ENCODE data around the gene MACROD1. TPM values are rescaled to one million over a fixed set of nuclear protein-coding genes. Genes with fewer than 3 reads are reported as not detected.

The MACROD1 gene
- total RNA-seq, 1 donor from 2014 or later: 39.4 TPM

GRCh38 chr11:64127267-64128072 lies 38.4 kb downstream of the MACROD1 start:
- Mint-ChIP-seq H3K27ac (no peak overlapping the region), H3K4me1 (peaks cover 28% of the 10 kb centered on the region), H3K36me3 (no peaks in the 10 kb centered on the region), H3K4me3 (no peak overlapping the region), H3K9me3 (no peaks in the 10 kb centered on the region), H3K27me3 (ENCODE audit: low read depth) (no peaks in the 10 kb centered on the region)
- TF ChIP-seq CTCF (IDR thresholded peaks at IDR 0.05; ENCODE audit: unreplicated experiment): no peak
- DNase-seq (ENCODE audit: low spot score in 2 of 2, unreplicated experiment in 2 of 2): no peak

- peaks cover 25% of the 10 kb centered on the region for H3K4me1 Mint-ChIP-seq
- no peak for DNase-seq (ENCODE audit: low spot score in 2 of 2, unreplicated experiment in 2 of 2)
- H3K36me3 Mint-ChIP-seq: no peaks in the 10 kb centered on the region
- no peak overlapping the region for H3K4me3 Mint-ChIP-seq
- no peaks in the 10 kb centered on the region for H3K27me3 Mint-ChIP-seq (ENCODE audit: low read depth)
- H3K27ac Mint-ChIP-seq: no peak overlapping the region
- no peaks in the 10 kb centered on the region for H3K9me3 Mint-ChIP-seq
- no peak for TF ChIP-seq CTCF (IDR thresholded peaks at IDR 0.05; ENCODE audit: unreplicated experiment)
Observed at GRCh38 chr11:64126796-64127195, 39.1 kb downstream of the MACROD1 start.

GRCh38 chr11:64126371-64126770 lies 39.5 kb downstream of the MACROD1 start:
- H3K4me3 Mint-ChIP-seq: no peak overlapping the region
- no peaks in the 10 kb centered on the region for H3K27me3 Mint-ChIP-seq (ENCODE audit: low read depth)
- no peaks in the 10 kb centered on the region for H3K36me3 Mint-ChIP-seq
- peaks cover 25% of the 10 kb centered on the region for H3K4me1 Mint-ChIP-seq
- no peak for DNase-seq (ENCODE audit: low spot score in 2 of 2, unreplicated experiment in 2 of 2)
- no peaks in the 10 kb centered on the region for H3K9me3 Mint-ChIP-seq
- no peak overlapping the region for H3K27ac Mint-ChIP-seq
- no peak for TF ChIP-seq CTCF (IDR thresholded peaks at IDR 0.05; ENCODE audit: unreplicated experiment)

GRCh38 chr11:64125676-64126075 lies 40.2 kb downstream of the MACROD1 start:
- H3K4me3 Mint-ChIP-seq: no peak overlapping the region
- no peaks in the 10 kb centered on the region for H3K36me3 Mint-ChIP-seq
- H3K9me3 Mint-ChIP-seq: no peaks in the 10 kb centered on the region
- H3K27ac Mint-ChIP-seq: no peak overlapping the region
- no peaks in the 10 kb centered on the region for H3K27me3 Mint-ChIP-seq (ENCODE audit: low read depth)
- DNase-seq (ENCODE audit: low spot score in 2 of 2, unreplicated experiment in 2 of 2): no peak
- no peak for TF ChIP-seq CTCF (IDR thresholded peaks at IDR 0.05; ENCODE audit: unreplicated experiment)
- peaks cover 31% of the 10 kb centered on the region for H3K4me1 Mint-ChIP-seq

- H3K27ac Mint-ChIP-seq: no peak overlapping the region
- no peaks in the 10 kb centered on the region for H3K27me3 Mint-ChIP-seq (ENCODE audit: low read depth)
- TF ChIP-seq CTCF (IDR thresholded peaks at IDR 0.05; ENCODE audit: unreplicated experiment): no peak
- H3K36me3 Mint-ChIP-seq: no peaks in the 10 kb centered on the region
- H3K4me1 Mint-ChIP-seq: peaks cover 37% of the 10 kb centered on the region
- no peak overlapping the region for H3K4me3 Mint-ChIP-seq
- DNase-seq (ENCODE audit: low spot score in 2 of 2, unreplicated experiment in 2 of 2): no peak
- no peaks in the 10 kb centered on the region for H3K9me3 Mint-ChIP-seq
Observed at GRCh38 chr11:64124147-64124546, 41.8 kb downstream of the MACROD1 start.

All from mesothelial cell of epicardium (in vitro differentiated cells).